Vagina (tissue), 2 donors: ENCODE results near the gene C1R. TPM values are rescaled to one million over a fixed set of nuclear protein-coding genes. Genes with fewer than 3 reads are reported as not detected.
"Not testable (repeated sequence)": the region's sequence is repeated elsewhere in the genome, so short reads cannot be mapped to it uniquely, and the experiment has no call there.

Experiments used
- DNase-seq, 2 donors: peaks; one replicate each; pipeline ENCODE4 v3.0.0-alpha.2; 2017; ENCODE audit errors: extremely low spot score in 2 of 2
- H3K27ac ChIP-seq: fragments of 200-600 bp; sonication (generic); one replicate; pipeline ENCODE4 v1.5.1; 2019
- H3K27me3 ChIP-seq: fragments of 200-600 bp; sonication (generic); one replicate; pipeline ENCODE4 v1.5.1; 2019
- H3K36me3 ChIP-seq, 2 donors: fragments of 200-600 bp; sonication (generic); one replicate each; pipeline ENCODE4 v1.5.1; 2017 to 2019
- H3K4me1 ChIP-seq: fragments of 200-600 bp; sonication (generic); one replicate; pipeline ENCODE4 v1.5.1; 2019
- H3K4me3 ChIP-seq, 2 donors: fragments of 200-600 bp; sonication (generic); 1 replicate in 1 of 2; 2 replicates in 1 of 2; pipeline ENCODE4 v1.5.1; 2016 to 2019
- H3K9me3 ChIP-seq: fragments of 200-600 bp; sonication (generic); one replicate; pipeline ENCODE4 v1.5.1; 2019
- CTCF ChIP-seq, 3 experiments: fragments of 450-650 bp in 2 of 3; fragments of 200-600 bp in 1 of 3; sonication (generic) in 1 of 3; IDR thresholded peaks; one replicate each; pipeline ENCODE4 v1.5.1; 2017 to 2019; ENCODE audit warnings: antibody characterized with exemption in 3 of 3, mild to moderate bottlenecking in 2 of 3, moderate library complexity in 2 of 3
- POLR2A ChIP-seq, 2 donors: fragments of 450-650 bp; IDR thresholded peaks; one replicate each; pipeline ENCODE4 v1.6.1; 2017; ENCODE audit warnings: antibody characterized with exemption in 2 of 2, mild to moderate bottlenecking in 2 of 2, moderate library complexity in 2 of 2
- POLR2AphosphoS5 ChIP-seq, 2 donors: sonication (generic); formaldehyde crosslinking; IDR thresholded peaks; one replicate each; pipeline ENCODE4 v1.9.0; 2017; ENCODE audit warnings: antibody characterized with exemption in 2 of 2, mild to moderate bottlenecking in 2 of 2, low read depth in 1 of 2; ENCODE audit not compliant: insufficient read depth in 1 of 2
- intact Hi-C: fragments of 100-400 bp; cut with DNase I; formaldehyde crosslinking; loops from one replicate; pipeline ENCODE4 v1.15.1; 2023
- total RNA-seq: library from RNA; depleted of rRNA; stranded (reverse); fragments of >200 nt; gene quantifications from one replicate; pipeline ENCODE4 v1.2.3, GENCODE V29; 2016

Gene C1R
- total RNA-seq, 1 donor from 2014 or later, result 830 TPM

- Histone ChIP-seq H3K4me3 (no peak overlapping the region), H3K9me3 (no peaks in the 10 kb centered on the region), H3K27ac (no peak overlapping the region), H3K27me3 (no peaks in the 10 kb centered on the region), H3K36me3 (no peaks in the 10 kb centered on the region), H3K4me1 (no peaks in the 10 kb centered on the region)
- DNase-seq, result no peak
- intact Hi-C loops, result no loop called here
- TF ChIP-seq POLR2AphosphoS5 (IDR thresholded peaks at IDR 0.05; ENCODE audit: insufficient read depth in 1 of 2, low read depth in 1 of 2), result no peak
- no peak for TF ChIP-seq CTCF (IDR thresholded peaks at IDR 0.05)
- no peak for TF ChIP-seq POLR2A (IDR thresholded peaks at IDR 0.05)
Measured at GRCh38 chr12:7042842-7043241, 49.4 kb downstream of the C1R start.

GRCh38 chr12:7039403-7039802 lies 52.8 kb downstream of the C1R start:
- DNase-seq, result no peak
- Histone ChIP-seq H3K9me3 (no peaks in the 10 kb centered on the region), H3K4me1 (no peaks in the 10 kb centered on the region), H3K4me3 (no peak overlapping the region), H3K36me3 (no peaks in the 10 kb centered on the region), H3K27me3 (no peaks in the 10 kb centered on the region), H3K27ac (no peak overlapping the region)
- no peak for TF ChIP-seq POLR2AphosphoS5 (IDR thresholded peaks at IDR 0.05; ENCODE audit: insufficient read depth in 1 of 2, low read depth in 1 of 2)
- TF ChIP-seq POLR2A (IDR thresholded peaks at IDR 0.05), result no peak
- no peak for TF ChIP-seq CTCF (IDR thresholded peaks at IDR 0.05)
- intact Hi-C loops, result no loop called here

GRCh38 chr12:7038591-7038990 lies 53.7 kb downstream of the C1R start:
- no peaks in the 10 kb centered on the region for H3K27me3 ChIP-seq
- intact Hi-C loops, result no loop called here
- no peaks in the 10 kb centered on the region for H3K36me3 ChIP-seq
- H3K9me3 ChIP-seq, result no peaks in the 10 kb centered on the region
- H3K4me3 ChIP-seq, result no peak overlapping the region
- TF ChIP-seq CTCF (IDR thresholded peaks at IDR 0.05), result no peak
- no peak for TF ChIP-seq POLR2A (IDR thresholded peaks at IDR 0.05)
- no peak for TF ChIP-seq POLR2AphosphoS5 (IDR thresholded peaks at IDR 0.05; ENCODE audit: insufficient read depth in 1 of 2, low read depth in 1 of 2)
- no peaks in the 10 kb centered on the region for H3K4me1 ChIP-seq
- no peak for DNase-seq
- no peak overlapping the region for H3K27ac ChIP-seq

- H3K27me3 ChIP-seq, DNase-seq, H3K4me1 ChIP-seq, H3K27ac ChIP-seq, H3K36me3 ChIP-seq, intact Hi-C loops, H3K9me3 ChIP-seq, H3K4me3 ChIP-seq: not testable (repeated sequence)
Measured at GRCh38 chr12:7037411-7037810, 54.8 kb downstream of the C1R start.

GRCh38 chr12:7035463-7035862 lies 56.8 kb downstream of the C1R start:
- Histone ChIP-seq H3K27me3 (no peaks in the 10 kb centered on the region), H3K4me1 (no peaks in the 10 kb centered on the region), H3K9me3 (no peaks in the 10 kb centered on the region), H3K36me3 (no peaks in the 10 kb centered on the region), H3K4me3 (no peak overlapping the region), H3K27ac (no peak overlapping the region)
- intact Hi-C loops, result no loop called here
- TF ChIP-seq POLR2AphosphoS5 (IDR thresholded peaks at IDR 0.05; ENCODE audit: insufficient read depth in 1 of 2, low read depth in 1 of 2) (no peak), POLR2A (IDR thresholded peaks at IDR 0.05) (no peak), CTCF (IDR thresholded peaks at IDR 0.05) (no peak)
- DNase-seq, result no peak

GRCh38 chr12:7034464-7034863 lies 57.8 kb downstream of the C1R start:
- Histone ChIP-seq H3K4me3 (no peak overlapping the region), H3K36me3 (no peaks in the 10 kb centered on the region), H3K4me1 (no peaks in the 10 kb centered on the region), H3K9me3 (no peaks in the 10 kb centered on the region), H3K27me3 (no peaks in the 10 kb centered on the region), H3K27ac (no peak overlapping the region)
- DNase-seq, result no peak
- TF ChIP-seq CTCF (IDR thresholded peaks at IDR 0.05) (no peak), POLR2AphosphoS5 (IDR thresholded peaks at IDR 0.05; ENCODE audit: insufficient read depth in 1 of 2, low read depth in 1 of 2) (no peak), POLR2A (IDR thresholded peaks at IDR 0.05) (no peak)
- intact Hi-C loops, result no loop called here
